GM18873 (cell line): ENCODE data around the gene CFI.

ENCODE experiments used
- ATAC-seq: cut with Tn5 transposase; IDR thresholded peaks from one replicate; pipeline ENCODE4 v1.9.1; 2021; ENCODE audit warnings: mild to moderate bottlenecking, moderate library complexity, moderate number of reproducible peaks; ENCODE audit not compliant: unreplicated experiment, low FRiP score

Gene CFI

GRCh38 chr4:109699553-109700225 lies 102.1 kb downstream of the CFI start:
- no peak for ATAC-seq

- ATAC-seq: no peak
These were observed 103.1 kb downstream of the CFI start for GRCh38 chr4:109698656-109699055.

DNA sequence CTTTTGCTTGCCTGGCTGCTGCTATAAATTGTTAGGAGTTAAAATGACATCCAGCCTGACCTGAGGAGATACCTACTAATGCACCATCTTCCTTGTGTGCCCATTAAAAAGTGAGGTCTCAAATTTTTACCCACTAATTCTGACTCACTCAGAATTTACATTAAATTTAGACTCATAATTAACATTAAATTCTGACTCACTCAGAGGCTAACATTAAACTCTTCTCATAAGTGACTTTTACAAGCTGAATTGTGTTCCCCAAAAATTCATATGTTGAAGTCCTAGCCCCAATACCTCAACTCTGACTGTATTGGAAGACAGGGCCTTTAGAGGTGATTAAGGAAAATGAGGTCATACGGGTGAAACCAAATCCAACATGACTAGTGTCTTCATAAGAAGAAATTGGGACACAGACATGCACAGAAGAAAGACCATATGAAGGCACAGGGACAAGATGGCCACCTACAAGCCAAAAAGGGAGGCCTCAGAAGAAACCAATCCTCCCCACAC lies 110.3 kb downstream of the CFI start:
- no peak for ATAC-seq
